ENCODE measurements around the gene ZNF556.

ZNF556 gene

DNA sequence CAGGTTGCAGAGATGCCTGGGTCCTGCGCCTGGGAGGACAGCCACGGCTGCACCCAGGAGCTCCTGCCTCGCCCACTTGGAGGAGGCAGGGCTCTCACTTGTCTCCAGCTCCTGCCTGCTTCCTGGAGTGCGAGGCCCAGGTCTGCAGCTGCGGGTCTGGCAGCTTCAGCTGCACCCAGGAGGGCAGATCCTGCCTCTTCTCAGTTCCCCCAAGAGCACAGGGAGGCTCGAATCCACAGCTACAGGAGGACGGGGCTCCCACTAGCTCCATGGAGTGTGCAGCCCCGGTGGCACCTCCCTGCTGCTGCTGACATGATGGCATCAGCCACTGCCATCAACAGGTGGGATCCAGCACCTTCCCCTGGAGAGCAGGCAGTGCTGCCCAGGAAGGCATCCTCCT, 43.0 kb upstream of the ZNF556 start:
- Mint-ChIP-seq H3K36me3 (ENCODE audit: low read depth) (peaks cover 65% of the 10 kb centered on the region), H3K4me1 (no peaks in the 10 kb centered on the region), H3K9me3 (peaks cover 30% of the 10 kb centered on the region), H3K4me3 (peak overlapping the region in 2 of 3 experiments; percentile 21 to 23), H3K27me3 (ENCODE audit: low read depth) (no peaks in the 10 kb centered on the region), H3K27ac (no peak overlapping the region)
- TF ChIP-seq, protein P1, sequence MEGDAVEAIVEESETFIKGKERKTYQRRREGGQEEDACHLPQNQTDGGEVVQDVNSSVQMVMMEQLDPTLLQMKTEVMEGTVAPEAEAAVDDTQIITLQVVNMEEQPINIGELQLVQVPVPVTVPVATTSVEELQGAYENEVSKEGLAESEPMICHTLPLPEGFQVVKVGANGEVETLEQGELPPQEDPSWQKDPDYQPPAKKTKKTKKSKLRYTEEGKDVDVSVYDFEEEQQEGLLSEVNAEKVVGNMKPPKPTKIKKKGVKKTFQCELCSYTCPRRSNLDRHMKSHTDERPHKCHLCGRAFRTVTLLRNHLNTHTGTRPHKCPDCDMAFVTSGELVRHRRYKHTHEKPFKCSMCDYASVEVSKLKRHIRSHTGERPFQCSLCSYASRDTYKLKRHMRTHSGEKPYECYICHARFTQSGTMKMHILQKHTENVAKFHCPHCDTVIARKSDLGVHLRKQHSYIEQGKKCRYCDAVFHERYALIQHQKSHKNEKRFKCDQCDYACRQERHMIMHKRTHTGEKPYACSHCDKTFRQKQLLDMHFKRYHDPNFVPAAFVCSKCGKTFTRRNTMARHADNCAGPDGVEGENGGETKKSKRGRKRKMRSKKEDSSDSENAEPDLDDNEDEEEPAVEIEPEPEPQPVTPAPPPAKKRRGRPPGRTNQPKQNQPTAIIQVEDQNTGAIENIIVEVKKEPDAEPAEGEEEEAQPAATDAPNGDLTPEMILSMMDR (IDR thresholded peaks at IDR 0.05; ENCODE audit: unreplicated experiment in 3 of 3), result no peak

DNA sequence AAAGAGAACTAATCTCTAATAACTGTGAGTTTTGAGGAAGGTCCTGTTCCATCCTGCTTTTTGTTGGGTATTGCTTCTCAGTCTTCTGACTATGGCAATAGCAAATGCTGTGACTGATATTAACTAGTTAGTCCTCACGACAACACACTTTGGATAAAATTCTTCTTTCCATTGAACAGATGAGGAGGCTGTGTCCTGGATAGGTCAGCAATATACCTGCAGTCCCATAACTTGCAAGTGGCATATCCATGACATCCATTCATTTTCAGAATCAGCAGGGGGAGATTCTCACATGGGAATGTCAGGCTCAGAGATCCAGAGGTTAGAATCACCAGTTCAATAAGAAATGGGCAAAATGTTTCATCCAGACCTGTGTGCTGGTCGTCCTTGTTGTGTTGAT, 40.1 kb upstream of the ZNF556 start:
- Mint-ChIP-seq H3K36me3 (ENCODE audit: low read depth) (peaks cover 94% of the 10 kb centered on the region), H3K27me3 (ENCODE audit: low read depth) (no peaks in the 10 kb centered on the region), H3K4me3 (no peak overlapping the region), H3K9me3 (peaks cover 42% of the 10 kb centered on the region), H3K27ac (no peak overlapping the region), H3K4me1 (no peaks in the 10 kb centered on the region)
- TF ChIP-seq, protein P1 (IDR thresholded peaks at IDR 0.05; ENCODE audit: unreplicated experiment in 3 of 3), result no peak

GRCh38 chr19:2827840-2828489, 39.2 kb upstream of the ZNF556 start:
- Mint-ChIP-seq H3K4me1 (no peaks in the 10 kb centered on the region), H3K27ac (no peak overlapping the region), H3K36me3 (ENCODE audit: low read depth) (peaks cover 98% of the 10 kb centered on the region), H3K4me3 (no peak overlapping the region), H3K9me3 (peaks cover 51% of the 10 kb centered on the region), H3K27me3 (ENCODE audit: low read depth) (no peaks in the 10 kb centered on the region)
- TF ChIP-seq, protein P1 (IDR thresholded peaks at IDR 0.05; ENCODE audit: unreplicated experiment in 3 of 3), result no peak

DNA sequence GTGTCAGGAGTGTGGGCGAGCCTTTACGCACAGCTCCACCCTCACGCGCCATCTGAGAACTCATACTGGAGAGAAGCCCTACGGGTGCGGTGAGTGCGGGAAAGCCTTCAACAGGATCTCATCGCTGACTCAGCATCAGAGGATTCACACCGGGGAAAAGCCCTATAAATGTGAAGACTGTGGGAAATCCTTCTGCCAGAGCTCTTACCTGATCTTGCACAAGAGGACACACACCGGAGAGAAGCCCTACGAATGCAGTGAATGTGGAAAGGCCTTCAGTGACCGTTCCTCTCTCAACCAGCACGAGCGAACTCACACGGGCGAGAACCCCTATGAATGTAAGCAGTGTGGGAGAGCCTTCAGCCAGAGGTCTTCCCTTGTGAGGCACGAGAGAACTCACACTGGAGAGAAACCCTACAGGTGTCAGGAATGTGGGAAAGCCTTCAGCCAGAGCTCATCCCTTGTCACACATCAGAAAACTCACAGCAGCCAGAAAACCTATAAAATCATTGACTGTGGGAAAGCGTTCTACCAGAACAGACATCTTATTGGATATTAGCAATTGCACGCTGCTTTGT, 32.8 kb upstream of the ZNF556 start:
- H3K27me3 Mint-ChIP-seq (ENCODE audit: low read depth), result no peaks in the 10 kb centered on the region
- no peaks in the 10 kb centered on the region for H3K4me1 Mint-ChIP-seq
- TF ChIP-seq, protein P1 (IDR thresholded peaks at IDR 0.05; ENCODE audit: unreplicated experiment in 3 of 3), result no peak
- H3K4me3 Mint-ChIP-seq, result no peak overlapping the region
- peaks cover 93% of the 10 kb centered on the region for H3K36me3 Mint-ChIP-seq (ENCODE audit: low read depth)
- peaks cover 62% of the 10 kb centered on the region for H3K9me3 Mint-ChIP-seq
- no peak overlapping the region for H3K27ac Mint-ChIP-seq

GRCh38 chr19:2837430-2837829, 29.7 kb upstream of the ZNF556 start:
- Mint-ChIP-seq H3K27ac (no peak overlapping the region), H3K4me3 (no peak overlapping the region), H3K9me3 (peaks cover 50% of the 10 kb centered on the region), H3K4me1 (peaks cover 4% of the 10 kb centered on the region), H3K36me3 (ENCODE audit: low read depth) (peaks cover 80% of the 10 kb centered on the region), H3K27me3 (ENCODE audit: low read depth) (no peaks in the 10 kb centered on the region)
- TF ChIP-seq, protein P1 (IDR thresholded peaks at IDR 0.05; ENCODE audit: unreplicated experiment in 3 of 3), result no peak
